K562 (cell line): ENCODE data around the gene NELFA. TPM values are rescaled to one million over a fixed set of nuclear protein-coding genes. Genes with fewer than 3 reads are reported as not detected.

Source experiments
- MCM3 ChIP-seq: fragments of 450-650 bp; IDR thresholded peaks from 2 replicates; pipeline ENCODE4 v1.6.1; 2016
- NCOA1 ChIP-seq: fragments of 450-650 bp; IDR thresholded peaks from 2 replicates; pipeline ENCODE4 v1.6.1; 2016; ENCODE audit warnings: low read depth
- POLR2AphosphoS2 ChIP-seq: IDR thresholded peaks from 2 replicates; pipeline ENCODE4 v1.6.1; 2012; ENCODE audit warnings: low read length, improper control_type of control experiment
- PPARD ChIP-seq: fragments of 250-450 bp; sonication (Bioruptor Pico); IDR thresholded peaks from 2 replicates; pipeline ENCODE4 v1.8.0; 2022; ENCODE audit warnings: inconsistent platforms, mild to moderate bottlenecking, moderate library complexity
- RB1 ChIP-seq: fragments of 450-650 bp; IDR thresholded peaks from 2 replicates; pipeline ENCODE4 v1.6.1; 2017; ENCODE audit warnings: low read depth, mild to moderate bottlenecking
- ZBTB7A ChIP-seq: IDR thresholded peaks from 2 replicates; pipeline ENCODE4 v1.6.1; 2011; ENCODE audit warnings: low read depth, mild to moderate bottlenecking, low read length, moderate library complexity, borderline replicate concordance; ENCODE audit not compliant: control insufficient read depth
- ZNF140 ChIP-seq: fragments of 250-450 bp; sonication (Bioruptor Pico); IDR thresholded peaks from 2 replicates; pipeline ENCODE4 v1.8.0; 2021; ENCODE audit warnings: moderate library complexity, mild to moderate bottlenecking, inconsistent platforms
- polyA plus RNA-seq, 8 experiments: library from polyadenylated mRNA; depleted of rRNA in 4 of 8; stranded (reverse) in 5 of 8; unstranded in 3 of 8; fragments of >200 nt; fragmentation: Nextera tagmentation in 2 of 8; fragmentation: Illumina TruSeq in 1 of 8; extraction: Ambion mirVana in 2 of 8; extraction: Trizol in 1 of 8; gene quantifications; 2 replicates each; pipeline versions ENCODE4 v1.2.1 to v1.2.3, GENCODE V29; 2011 to 2014; ENCODE audit warnings: inconsistent platforms in 1 of 8, missing spikeins in 1 of 8
- total RNA-seq, 7 experiments: library from RNA; depleted of rRNA in 6 of 7; stranded (reverse); fragments of >200 nt in 6 of 7; fragmentation: Illumina TruSeq in 2 of 7; extraction: Trizol in 2 of 7; gene quantifications; 2 replicates each; pipeline versions ENCODE4 v1.2.1 to v1.2.3, GENCODE V29; 2011 to 2021; ENCODE audit warnings: low replicate concordance in 1 of 7
- TF ChIP-seq, protein P1 (sequence below): IDR thresholded peaks from 2 replicates; pipeline ENCODE4 v1.6.1; 2014; ENCODE audit warnings: antibody characterized with exemption
- TF ChIP-seq, protein P2 (sequence below): fragments of 250-450 bp; sonication (Bioruptor Pico); IDR thresholded peaks from 2 replicates; pipeline ENCODE4 v1.4.0; 2020; ENCODE audit warnings: mild to moderate bottlenecking
- TF ChIP-seq, protein P3 (sequence below): sonication (generic); formaldehyde crosslinking; IDR thresholded peaks from 2 replicates; pipeline ENCODE4 v1.8.0; 2023; ENCODE audit warnings: mild to moderate bottlenecking, missing genetic modification reagents

The NELFA gene
- total and polyA plus RNA-seq, 9 of the 15 experiments (the other 6 are each of a cell fraction or from before 2014, with no cell fraction given), result 0.76 to 59.6 (median 14.8) TPM

DNA sequence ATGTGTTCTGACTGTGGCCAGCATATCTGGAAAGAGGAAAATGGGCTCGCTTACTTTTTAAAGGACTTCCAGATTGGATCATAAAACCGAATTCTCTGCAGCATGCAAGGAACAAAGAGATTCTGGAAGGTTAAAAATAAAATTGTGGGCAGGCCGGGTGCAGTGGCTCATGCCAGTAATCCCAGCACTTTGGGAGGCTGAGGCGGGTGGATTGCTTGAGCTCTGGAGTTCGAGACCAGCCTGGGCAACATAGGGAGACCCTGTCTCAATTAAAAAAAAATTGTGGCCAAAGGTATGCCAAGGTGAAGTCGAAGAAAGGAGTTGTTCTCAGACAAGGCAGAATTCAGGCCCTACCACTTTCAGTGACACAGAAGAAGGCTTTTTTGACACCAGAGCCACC lies 37.8 kb downstream of the NELFA start (continued):
- TF ChIP-seq, protein P1, sequence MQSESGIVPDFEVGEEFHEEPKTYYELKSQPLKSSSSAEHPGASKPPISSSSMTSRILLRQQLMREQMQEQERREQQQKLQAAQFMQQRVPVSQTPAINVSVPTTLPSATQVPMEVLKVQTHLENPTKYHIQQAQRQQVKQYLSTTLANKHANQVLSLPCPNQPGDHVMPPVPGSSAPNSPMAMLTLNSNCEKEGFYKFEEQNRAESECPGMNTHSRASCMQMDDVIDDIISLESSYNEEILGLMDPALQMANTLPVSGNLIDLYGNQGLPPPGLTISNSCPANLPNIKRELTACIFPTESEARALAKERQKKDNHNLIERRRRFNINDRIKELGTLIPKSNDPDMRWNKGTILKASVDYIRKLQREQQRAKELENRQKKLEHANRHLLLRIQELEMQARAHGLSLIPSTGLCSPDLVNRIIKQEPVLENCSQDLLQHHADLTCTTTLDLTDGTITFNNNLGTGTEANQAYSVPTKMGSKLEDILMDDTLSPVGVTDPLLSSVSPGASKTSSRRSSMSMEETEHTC, result no peak
- TF ChIP-seq PPARD (no peak), ZNF140 (CRISPR knock-in tag) (no peak), RB1 (no peak), POLR2AphosphoS2 (no peak), ZBTB7A (no peak), NCOA1 (no peak), MCM3 (no peak)
- TF ChIP-seq, protein P2, sequence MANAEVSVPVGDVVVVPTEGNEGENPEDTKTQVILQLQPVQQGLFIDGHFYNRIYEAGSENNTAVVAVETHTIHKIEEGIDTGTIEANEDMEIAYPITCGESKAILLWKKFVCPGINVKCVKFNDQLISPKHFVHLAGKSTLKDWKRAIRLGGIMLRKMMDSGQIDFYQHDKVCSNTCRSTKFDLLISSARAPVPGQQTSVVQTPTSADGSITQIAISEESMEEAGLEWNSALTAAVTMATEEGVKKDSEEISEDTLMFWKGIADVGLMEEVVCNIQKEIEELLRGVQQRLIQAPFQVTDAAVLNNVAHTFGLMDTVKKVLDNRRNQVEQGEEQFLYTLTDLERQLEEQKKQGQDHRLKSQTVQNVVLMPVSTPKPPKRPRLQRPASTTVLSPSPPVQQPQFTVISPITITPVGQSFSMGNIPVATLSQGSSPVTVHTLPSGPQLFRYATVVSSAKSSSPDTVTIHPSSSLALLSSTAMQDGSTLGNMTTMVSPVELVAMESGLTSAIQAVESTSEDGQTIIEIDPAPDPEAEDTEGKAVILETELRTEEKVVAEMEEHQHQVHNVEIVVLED (CRISPR knock-in tag), result no peak
- TF ChIP-seq, protein P3, sequence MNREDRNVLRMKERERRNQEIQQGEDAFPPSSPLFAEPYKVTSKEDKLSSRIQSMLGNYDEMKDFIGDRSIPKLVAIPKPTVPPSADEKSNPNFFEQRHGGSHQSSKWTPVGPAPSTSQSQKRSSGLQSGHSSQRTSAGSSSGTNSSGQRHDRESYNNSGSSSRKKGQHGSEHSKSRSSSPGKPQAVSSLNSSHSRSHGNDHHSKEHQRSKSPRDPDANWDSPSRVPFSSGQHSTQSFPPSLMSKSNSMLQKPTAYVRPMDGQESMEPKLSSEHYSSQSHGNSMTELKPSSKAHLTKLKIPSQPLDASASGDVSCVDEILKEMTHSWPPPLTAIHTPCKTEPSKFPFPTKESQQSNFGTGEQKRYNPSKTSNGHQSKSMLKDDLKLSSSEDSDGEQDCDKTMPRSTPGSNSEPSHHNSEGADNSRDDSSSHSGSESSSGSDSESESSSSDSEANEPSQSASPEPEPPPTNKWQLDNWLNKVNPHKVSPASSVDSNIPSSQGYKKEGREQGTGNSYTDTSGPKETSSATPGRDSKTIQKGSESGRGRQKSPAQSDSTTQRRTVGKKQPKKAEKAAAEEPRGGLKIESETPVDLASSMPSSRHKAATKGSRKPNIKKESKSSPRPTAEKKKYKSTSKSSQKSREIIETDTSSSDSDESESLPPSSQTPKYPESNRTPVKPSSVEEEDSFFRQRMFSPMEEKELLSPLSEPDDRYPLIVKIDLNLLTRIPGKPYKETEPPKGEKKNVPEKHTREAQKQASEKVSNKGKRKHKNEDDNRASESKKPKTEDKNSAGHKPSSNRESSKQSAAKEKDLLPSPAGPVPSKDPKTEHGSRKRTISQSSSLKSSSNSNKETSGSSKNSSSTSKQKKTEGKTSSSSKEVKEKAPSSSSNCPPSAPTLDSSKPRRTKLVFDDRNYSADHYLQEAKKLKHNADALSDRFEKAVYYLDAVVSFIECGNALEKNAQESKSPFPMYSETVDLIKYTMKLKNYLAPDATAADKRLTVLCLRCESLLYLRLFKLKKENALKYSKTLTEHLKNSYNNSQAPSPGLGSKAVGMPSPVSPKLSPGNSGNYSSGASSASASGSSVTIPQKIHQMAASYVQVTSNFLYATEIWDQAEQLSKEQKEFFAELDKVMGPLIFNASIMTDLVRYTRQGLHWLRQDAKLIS (CRISPR knock-in tag), result no peak
- TF ChIP-seq, all 486 proteins: peak for 0
